Measurements from ENCODE around the gene ZXDC.

ZXDC gene

DNA sequence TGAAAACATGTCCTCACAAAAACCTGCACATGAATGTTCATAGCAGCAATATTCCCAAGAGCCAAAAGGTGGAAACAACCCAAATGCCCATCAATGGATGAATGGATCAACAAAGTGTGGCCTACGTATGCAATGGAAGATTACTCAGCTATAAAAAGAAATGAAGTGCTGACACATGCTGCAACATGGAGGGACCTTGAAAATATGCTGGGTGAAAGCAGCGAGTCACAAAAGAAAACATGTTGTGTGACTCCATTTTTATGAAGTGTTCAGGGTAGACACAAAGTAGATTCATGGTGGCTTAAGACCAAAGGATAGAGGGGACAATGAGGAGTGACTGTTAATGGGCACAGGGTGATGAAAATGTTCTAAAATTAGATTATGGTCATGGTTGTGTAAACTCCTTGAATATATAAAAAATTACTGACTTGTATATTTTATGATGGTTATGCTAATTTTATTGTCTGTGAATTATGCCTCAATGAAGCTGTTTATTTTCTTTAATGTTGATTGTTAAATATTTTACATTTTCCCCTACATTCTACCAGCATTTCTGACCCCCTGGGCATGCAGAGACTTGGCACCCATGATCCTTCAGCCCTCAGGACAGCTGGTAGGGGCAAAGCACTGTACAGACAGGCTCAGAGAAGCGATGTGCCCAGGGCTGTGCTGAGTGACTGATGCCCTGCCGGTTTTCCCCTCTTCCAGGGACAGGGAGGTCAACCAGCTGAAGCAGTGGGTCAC lies 43.2 kb downstream of the ZXDC start:
- no peak for DNase-seq

DNA sequence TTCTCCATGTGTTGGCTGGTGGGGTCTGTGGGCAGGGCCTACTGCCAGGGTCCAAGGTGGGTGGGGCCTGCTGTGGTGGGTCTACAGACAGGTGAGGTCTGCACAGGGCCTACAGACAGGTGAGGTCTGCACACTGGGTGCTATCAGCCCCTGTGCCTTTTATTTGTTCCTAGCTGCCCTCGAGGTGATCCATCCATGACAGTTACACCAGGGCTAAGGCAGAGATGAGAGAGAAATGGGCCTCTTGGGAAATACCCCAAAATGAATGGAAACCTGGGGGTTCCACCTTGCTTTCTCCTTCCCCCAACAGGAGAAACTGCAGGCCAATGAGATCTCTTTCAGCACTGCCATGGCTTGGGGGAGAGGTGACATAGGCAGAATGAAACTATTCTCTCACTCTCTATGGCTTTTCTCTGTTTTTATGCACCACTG lies 44.6 kb downstream of the ZXDC start:
- DNase-seq, result no peak

DNA sequence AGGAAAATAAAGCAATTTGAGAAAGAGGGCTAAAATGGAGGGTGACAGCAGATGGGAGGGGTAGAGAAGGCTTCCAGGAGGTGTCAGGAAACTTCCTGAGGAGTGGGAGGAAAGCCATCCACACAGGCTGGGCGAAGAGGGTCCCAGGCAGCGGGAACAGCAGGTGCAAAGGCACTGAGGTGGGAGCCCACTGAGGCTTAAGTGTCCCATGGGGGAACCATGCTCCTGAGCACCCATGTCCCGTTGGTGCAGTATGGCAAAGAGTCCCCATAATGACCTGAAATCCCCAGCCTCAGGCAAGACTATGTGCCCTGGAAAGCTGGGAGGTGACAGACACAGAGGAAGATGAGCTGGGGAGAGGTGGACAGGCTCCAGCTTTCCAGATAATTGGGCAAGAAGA lies 50.9 kb downstream of the ZXDC start:
- no peak for DNase-seq

DNA sequence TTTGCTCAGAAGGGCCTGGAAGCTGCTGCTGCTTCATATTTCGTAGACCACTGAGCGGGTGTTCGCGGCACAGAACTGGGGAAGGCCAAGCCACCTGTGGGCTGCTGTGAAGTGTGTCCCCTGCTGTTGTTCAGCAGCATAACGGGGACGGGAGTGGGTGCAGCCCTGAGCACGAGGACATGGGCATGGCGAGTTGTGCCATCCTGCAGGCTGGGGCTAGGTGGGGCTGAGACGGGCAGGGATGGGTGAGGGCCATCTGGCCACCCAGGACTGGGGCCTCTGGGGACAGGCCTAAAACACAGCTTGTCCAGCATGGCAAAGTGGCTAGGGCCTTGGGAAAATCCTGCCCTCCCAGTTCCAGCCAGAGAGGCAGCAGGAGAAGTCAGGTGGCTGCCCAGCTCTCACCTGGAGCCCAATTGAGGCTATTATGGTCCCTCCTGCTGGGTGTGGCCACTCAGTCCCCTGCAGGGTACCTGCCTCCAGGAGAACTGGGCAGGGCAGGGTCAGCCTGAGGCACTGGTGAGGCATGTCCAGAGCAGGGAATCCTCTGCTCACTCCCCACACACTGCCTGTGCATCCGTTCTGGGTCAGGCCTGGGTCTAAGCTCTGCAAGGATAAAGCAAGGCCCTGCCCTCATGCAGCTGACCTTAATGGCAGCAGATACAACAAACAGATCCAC lies 51.5 kb downstream of the ZXDC start:
- DNase-seq, result no peak

DNA sequence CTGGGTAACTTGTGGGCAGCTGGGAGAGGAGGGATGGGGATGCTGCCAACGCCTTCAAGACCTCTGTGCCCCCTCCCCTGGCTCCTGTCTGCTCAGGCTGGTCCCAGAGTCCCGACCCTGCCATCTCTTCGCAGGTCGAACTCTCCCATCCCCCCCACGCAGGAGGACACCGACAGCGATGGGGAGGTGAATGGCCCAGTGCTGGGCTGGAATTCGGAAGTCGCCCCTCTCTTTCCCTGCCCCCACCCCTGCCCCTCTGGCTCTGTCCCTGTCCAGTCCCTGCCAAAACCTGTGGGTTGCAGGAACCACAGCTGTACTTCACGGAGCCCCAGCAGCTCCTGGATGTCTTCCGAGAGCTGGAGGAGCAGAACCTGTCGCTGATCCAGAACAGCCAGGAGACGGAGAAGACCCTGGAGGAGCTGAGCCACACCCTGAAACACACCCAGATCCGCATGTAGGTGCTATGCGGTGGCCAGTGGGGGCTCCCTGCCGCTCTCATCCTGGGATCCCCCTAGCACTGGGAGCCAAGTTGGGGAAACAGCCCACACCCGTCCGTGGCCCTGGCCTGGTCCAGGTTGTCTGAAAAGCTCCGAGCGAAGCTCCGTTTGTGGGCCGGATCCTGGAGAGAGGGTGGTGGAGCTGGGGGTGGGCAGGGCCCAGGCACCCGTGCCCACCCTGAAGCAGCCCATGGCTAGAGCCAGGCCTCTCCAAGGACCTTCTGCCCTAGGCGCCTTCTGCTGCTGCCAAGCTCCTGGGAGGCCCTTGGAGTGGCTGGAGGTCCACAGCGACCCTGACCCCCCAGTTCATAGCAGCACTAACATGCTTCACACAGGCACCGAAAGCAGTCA lies 52.3 kb downstream of the ZXDC start:
- DNase-seq, result no peak

DNA sequence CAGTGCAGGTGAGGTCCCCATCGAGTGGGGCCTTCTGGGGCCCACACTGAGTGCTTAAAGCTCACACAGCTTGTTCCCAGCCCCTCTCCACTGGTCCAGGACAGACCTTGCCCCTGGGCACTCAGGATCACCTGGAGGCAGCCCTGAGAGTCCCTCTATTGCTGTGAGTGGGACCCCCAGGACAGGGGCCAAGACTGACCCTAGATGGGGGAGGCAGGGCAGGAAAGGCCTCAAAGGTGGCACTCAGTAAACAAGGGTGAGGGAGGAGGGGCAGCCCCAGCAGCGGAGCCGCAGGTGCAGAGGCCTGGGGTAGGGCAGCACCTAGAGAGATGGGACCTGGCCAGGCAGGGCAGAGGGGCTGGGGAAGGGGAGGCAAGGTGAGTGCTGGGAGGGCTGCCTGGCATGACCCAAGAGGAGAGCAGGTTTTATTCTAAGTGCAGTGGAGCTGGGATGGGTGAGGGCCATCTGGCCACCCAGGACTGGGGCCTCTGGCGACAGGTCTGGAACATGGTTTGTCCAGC lies 53.1 kb downstream of the ZXDC start:
- DNase-seq, result no peak

DNA sequence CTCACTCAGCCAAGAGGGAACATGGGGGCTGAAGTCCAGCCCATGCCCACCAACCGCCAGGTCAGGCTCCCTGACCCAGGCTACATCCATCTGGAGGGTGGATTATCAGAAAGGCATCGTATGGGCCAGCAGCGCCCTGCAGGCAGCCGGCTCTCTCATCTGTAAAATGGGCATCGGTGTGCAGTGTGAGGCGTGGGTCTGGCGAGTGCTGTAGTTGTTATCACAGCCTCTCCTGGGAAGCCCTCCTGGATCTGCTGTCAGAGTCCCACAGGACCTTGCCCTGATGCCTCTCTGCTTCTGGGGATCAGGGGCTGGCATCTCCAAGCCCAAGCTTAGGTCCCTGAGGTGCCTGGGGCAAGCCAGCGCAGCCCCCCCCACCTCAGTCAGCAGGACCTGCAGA lies 53.6 kb downstream of the ZXDC start:
- DNase-seq, result no peak

DNA sequence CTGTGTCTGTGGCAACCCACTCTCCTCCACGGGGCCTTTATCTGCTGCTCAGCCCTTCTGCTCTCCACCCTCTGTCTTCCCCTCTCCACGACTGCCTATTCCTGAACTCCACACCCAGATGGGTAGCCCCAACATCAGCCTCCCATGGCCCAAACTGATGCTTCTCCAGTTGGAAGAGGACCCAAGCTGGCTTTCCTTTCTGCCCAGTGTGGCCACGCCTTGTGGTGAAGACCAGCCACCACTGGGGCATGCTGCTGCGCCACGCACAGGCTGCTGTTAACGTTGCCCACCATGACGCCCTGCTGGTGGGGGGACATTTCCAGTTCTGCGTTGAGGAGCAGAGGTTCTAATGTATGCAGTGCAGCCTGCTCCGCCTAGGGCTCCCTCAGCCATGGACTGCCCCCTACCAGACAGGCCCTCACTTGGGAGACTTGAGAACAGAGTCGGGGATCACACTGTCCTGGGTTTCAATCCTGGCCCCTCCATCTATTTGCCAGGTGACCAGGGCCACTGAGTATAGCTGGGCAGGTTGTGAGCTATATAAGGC lies 54.0 kb downstream of the ZXDC start:
- no peak for DNase-seq

DNA sequence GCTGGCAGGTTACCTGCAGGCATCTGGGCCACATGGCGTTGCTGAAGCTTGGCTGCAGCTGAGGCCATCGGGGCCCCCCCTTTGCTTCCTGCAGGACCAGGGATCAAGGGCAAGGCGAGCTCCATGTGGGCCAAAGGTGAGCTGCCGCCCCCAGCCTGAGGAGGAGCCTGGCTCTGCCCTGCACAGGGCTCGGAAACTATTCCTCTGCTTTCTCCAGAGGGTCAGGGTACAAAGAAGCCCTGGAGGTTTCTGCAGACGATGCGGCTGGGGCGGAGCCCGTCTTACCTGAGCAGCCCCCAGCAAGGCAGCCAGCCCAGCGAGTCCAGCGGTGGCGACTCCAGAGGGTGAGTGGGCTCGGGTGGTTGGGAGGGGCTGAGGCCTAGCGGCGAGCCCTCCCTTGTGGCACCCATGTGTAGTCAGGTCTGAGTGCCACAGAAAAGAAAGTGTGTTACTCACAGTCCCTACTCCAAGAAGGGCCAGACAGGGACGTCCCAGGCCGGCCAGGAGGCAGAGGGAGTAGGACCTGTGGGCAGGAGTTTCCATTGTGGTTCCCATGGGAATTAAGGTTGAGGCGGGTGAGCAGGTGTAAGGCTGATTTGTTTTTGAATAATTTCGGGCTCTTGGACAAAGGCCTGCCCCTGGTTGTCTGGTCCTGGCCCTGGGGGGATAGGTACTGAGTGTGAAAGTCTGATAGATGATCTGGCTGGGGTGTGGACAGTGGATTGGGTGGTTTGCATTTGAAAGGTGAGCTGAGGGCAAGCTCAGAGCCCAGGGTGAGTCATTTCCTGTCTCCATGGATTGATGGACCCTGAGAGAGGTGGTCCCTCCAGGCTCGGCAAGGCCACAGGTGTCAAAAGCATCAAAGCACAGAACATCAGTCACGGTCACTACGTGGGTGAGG lies 55.6 kb downstream of the ZXDC start:
- no peak for DNase-seq

DNA sequence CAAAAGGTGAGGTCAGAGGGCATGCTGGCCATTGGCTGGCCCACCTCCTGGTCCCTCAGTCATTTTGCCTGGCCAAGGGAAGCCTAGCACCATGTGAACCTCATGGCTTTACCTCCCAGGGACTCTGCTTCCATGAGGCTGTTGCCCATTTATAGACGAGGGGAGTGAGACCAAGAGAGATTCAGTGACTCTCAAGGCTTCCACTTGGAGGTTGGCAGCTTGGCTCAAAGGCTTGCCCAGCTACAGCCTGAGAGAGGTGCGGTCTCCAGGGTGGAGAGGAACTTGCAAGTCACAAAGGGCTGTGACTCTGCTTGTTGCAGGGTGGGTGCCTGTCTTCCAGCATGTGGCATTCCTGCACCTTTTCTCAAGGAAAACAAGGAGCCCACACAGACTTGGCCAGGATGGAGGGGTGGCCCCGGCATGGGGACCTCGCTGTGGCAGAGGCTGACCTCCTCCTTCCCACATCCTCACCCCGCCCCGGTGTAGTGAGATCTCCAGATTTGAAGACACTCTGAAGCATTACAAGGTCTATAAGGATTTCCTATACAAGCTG lies 56.5 kb downstream of the ZXDC start:
- no peak for DNase-seq

DNA sequence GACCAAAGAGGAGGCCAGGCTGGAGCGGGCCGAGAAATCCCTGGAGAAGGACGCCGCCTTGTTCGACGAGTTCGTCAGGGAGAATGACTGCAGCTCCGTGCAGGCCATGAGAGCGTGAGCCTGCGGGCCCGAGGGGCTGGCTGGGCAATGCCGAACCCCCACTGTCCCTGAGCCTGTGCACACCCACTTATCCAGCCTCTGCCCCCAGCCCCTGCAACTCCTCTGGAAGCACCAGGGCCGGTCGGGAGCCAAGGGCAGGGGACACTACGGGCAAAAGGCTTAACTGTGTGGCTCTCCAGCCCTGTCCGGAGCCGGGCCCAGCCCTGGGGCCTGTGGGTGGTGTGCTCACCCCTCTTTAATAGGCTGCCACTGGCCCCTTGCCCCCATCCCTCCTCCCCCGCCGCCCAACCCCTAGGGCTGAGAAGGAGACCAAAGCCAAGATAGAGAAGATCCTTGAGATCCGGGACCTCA lies 57.0 kb downstream of the ZXDC start:
- DNase-seq, result no peak

DNA sequence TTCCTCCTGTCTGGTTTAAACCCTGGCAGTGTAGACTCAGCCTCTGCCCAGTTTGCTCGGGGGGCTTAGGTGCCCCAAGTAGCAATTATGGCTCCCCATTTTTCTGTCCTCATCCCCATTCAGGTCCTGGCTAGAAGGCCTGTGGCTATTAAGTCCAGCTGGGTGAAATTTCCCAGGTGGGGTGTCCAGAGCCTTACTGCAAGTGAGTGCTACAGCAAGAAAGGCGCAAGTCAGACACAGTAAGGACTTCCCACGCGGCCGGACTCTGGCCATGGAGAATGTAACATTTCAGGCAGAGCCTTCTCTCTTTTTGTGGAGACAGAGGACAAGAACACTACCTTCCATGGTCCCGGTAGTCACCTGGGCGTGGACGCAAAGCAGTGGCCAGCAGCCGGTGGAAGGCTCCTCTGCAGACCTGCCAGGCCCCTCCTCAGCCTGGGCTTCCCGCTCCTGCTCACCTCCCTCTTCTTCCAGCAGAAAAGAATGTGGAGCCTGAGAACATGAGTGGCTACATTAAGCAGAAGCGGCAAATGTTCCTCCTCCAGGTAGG lies 57.6 kb downstream of the ZXDC start:
- no peak for DNase-seq

DNA sequence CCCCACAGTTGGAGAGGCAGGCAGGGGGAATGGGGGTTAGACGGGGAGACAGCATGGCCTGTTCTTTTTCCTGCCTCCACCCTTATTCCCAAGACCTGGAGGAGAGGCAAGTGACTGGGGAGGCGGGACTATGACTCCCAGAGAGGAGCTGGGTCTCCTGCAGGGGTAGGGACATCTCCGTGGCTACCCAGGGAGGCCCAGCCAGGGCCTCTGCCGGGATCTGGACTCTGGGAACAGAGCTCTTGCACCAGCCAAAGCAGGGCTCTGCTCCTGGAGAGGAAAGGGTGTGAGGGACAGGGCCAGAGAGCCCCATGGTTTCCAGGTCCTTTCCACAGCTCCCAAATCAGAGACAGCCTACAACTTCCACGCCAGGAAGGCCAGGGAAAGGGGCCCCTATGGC lies 58.2 kb downstream of the ZXDC start:
- DNase-seq, result no peak

DNA sequence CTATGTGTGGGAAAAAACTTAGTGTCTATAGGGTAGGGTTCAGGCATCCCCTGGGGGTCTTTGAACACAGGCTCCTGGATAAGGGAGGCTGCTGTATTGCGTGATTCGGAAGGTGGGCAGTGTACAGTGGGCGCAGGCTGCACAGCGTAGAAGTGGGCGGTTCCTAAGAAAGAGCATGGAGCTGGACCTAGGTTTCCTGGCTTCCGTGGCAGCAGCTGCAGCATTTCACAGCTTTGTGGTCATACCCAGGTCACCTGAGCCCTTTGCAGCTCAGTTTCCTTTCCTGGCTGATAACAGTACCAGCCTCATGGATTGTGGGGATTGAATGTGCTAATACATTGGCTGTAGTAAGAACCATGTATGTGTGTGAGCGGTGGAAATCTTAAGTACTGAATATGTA lies 58.7 kb downstream of the ZXDC start:
- no peak for DNase-seq

DNA sequence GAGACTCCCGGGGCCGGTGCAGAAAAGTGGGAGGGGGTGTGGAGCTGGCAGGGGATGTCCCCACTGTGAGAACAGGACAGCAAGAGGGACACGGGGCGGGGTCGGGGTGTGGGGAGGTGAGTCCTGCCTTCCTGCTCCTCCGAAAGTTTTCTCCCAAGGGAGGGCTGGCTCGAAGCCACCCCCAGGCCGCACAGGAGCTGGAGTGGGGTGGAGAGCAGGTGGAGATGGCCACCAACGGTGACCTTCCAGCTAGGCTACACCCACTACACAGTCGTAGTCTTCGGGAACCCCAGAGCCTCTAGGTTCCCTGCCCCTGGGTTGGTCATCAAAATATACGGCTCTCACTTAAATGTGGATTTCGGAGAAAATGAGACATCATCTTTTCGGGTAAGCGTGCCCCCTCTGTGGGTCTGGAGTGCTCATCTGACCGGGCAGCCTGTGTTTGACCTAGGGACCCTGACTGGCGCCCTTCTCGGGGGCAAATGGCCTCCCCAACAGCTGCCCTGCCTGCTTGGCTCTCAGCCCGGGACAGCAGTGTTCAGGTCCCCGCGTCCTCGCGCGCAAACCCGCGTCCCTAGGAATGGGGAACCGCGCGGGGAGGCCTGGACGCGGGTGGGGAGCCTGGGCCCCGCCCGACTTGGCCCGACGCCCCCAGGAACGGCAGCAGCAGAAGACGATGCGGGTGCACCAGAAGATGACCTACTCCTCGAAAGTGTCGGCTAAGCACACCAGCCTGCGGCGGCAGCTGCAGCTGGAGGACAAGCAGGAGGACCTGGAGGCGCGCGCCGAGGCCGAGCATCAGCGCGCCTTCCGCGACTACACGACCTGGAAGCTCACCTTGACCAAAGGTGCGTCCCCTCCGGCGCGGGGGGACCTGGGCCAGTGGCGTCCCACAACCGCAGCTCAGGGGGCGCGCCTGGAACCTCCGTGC lies 59.8 kb downstream of the ZXDC start:
- DNase-seq, result no peak

DNA sequence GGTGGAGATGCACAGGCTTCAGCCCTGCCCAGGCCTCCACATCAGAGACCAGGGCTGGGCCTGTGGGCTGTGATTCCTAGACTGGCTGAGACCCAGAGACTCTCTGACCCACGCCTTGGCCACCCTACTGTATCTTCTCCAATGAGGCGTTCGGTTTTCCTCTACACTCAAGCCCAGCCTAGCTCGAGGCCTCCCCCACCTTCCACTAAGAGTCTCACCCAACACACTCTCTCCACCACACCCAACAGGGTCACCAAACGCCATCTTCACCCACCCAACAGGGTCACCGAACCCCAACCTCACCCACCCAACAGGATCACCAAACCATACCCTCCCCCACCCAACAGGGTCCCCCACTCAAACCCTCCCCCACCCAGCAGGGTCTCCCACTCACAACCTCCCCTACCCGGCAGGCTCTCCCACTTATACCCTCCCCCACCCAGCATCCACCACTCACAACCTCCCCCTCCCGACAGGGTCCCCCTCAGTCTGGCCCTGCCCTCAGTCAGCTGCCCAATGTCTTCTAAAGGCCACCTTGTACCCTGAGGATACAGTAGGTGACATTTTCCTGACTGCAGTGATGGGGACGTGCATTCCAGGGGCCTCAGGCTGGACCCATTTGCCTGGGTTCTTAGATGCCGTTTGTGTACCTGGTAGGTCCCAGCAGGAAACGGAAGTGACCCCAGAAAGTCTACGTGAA lies 60.6 kb downstream of the ZXDC start:
- DNase-seq, result no peak

DNA sequence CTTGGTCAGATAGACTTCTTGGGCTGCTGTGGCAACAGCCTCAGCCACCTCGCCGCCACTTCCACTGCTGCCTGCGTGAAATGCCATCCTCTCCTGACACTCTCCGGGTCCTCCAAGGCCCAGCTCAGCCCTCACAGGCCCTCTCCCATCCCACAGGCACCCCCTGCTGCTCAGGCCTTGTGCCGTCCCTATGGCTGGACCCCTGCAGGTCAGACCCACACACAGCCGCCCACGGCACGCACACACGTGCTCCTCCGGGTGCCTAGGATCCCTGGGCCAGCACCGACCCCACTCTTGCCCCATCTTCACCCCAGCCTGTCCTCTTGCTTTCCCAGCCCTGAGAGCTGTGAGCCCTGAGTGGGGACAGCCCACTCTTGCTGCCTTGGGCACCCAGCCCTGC lies 61.3 kb downstream of the ZXDC start:
- no peak for DNase-seq

DNA sequence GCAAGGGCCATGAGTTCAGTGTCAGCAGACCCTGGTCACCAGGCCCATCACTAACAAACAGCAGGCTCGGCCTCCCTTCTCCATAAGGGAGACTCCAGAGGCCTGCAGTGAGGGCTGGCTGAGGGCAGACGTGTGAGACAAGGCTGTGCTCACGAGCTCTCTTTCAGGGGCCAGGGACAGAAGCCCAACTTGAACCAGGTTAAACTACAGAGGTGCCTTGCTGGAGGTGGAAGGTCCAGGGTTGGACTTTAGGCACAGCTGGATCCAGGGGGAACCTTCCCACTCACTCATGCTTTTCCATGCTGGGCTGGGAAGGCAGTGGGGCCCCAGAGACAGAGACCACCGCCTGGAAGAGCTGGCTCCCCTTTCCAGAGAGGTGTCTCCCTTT lies 62.0 kb downstream of the ZXDC start:
- DNase-seq, result no peak

DNA sequence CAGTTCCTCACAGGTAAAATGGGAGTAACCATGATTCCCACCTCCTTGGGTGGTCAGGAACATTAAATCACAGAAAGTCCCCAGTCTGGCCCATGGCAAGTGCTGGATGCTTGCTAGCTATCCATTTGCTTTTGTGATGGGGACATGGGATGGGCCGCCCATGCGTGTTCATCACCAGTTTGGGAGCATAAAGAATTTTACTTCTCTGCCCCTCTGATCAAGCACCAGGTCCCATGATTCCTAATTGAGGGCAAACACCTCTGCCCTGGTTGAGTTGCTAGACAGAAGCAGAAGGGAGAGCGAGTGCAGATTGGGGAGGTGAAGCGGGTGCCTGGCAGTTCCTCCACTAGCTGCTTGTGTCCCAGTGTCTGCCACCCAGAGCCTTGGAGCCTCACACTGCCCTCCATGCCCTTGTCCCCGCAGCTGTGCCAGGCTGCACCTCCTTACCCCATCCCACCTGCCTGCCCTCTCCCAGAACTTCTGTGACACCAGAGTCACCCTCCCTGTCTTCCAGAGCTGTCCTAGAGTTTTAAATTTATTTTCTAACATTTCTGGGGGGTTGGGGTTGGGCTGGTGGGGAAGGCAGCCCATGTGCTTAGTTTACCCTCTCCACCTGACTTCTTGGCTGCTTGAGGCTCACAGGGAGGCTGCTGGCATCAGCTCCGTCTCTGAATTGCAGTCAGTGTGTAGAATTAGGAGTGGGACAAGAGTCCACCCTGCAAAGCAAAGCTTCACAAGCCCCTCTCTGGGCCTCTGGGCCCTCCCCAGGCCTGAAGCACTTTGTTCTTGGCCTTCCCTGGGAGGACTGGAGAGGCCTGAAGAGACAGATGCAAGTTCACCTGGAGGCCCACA lies 62.6 kb downstream of the ZXDC start:
- DNase-seq, result no peak

Data from SHP77 treated with DMSO at 0.1 percent for 48 hours (cell line).